NCI-H748 treated with DMSO at 0.1 percent for 48 hours (cell line): ENCODE results near the gene HSD17B1.
"Not testable (repeated sequence)": the region's sequence is repeated elsewhere in the genome, so short reads cannot be mapped to it uniquely, and the experiment has no call there.

ENCODE experiments used
- DNase-seq: peaks from one replicate; lab custom pipeline; 2025; lab: John Stamatoyannopoulos, UW

HSD17B1 gene

GRCh38 chr17:42552736-42553135, at the start of gene HSD17B1:
HSD17B1 (plus strand) TSS chr17:42552923; CDS start chr17:42552934, 11 bp downstream.
- DNase-seq = not testable (repeated sequence)

- DNase-seq = no peak
Measured at GRCh38 chr17:42502926-42503325, 49.8 kb upstream of the HSD17B1 start.

- no peak for DNase-seq
Measured at GRCh38 chr17:42507671-42508070, 45.1 kb upstream of the HSD17B1 start.

- DNase-seq = no peak
Measured at GRCh38 chr17:42508426-42509165, 44.1 kb upstream of the HSD17B1 start.

GRCh38 chr17:42509409-42509808, 43.3 kb upstream of the HSD17B1 start:
- no peak for DNase-seq

GRCh38 chr17:42509841-42510240, 42.9 kb upstream of the HSD17B1 start:
- DNase-seq = no peak

- no peak for DNase-seq
Measured at GRCh38 chr17:42512246-42512645, 40.5 kb upstream of the HSD17B1 start.

- DNase-seq = no peak
Measured at GRCh38 chr17:42512733-42513251, 39.9 kb upstream of the HSD17B1 start.

GRCh38 chr17:42513686-42514085, 39.0 kb upstream of the HSD17B1 start:
- no peak for DNase-seq

- no peak for DNase-seq
Measured at GRCh38 chr17:42514279-42514678, 38.4 kb upstream of the HSD17B1 start.

- no peak for DNase-seq
Measured at GRCh38 chr17:42514867-42515266, 37.9 kb upstream of the HSD17B1 start.

- peak; percentile 2 for DNase-seq
Measured at GRCh38 chr17:42517516-42517915, 35.2 kb upstream of the HSD17B1 start.

GRCh38 chr17:42518046-42518754, 34.5 kb upstream of the HSD17B1 start:
- DNase-seq = no peak

- DNase-seq = no peak
Measured at GRCh38 chr17:42518755-42519545, 33.8 kb upstream of the HSD17B1 start.

GRCh38 chr17:42519546-42520491, 32.9 kb upstream of the HSD17B1 start:
- DNase-seq = no peak

GRCh38 chr17:42520540-42520951, 32.2 kb upstream of the HSD17B1 start:
- DNase-seq = no peak

GRCh38 chr17:42521036-42521435, 31.7 kb upstream of the HSD17B1 start:
- no peak for DNase-seq

GRCh38 chr17:42521666-42522262, 31.0 kb upstream of the HSD17B1 start:
- no peak for DNase-seq

GRCh38 chr17:42522263-42522790, 30.4 kb upstream of the HSD17B1 start:
- DNase-seq = no peak

GRCh38 chr17:42522798-42523278, 29.9 kb upstream of the HSD17B1 start:
- DNase-seq = no peak
